Measurements from ENCODE around the gene UTP4. TPM values are rescaled to one million over a fixed set of nuclear protein-coding genes. Genes with fewer than 3 reads are reported as not detected.

UTP4 gene
- polyA plus RNA-seq (2011; rRNA removed) (59.2 and 60.7 TPM in 2 replicates), polyA minus RNA-seq (2011; rRNA and poly(A)+ RNA removed) (57.5 and 73.5 TPM in 2 replicates)

DNA sequence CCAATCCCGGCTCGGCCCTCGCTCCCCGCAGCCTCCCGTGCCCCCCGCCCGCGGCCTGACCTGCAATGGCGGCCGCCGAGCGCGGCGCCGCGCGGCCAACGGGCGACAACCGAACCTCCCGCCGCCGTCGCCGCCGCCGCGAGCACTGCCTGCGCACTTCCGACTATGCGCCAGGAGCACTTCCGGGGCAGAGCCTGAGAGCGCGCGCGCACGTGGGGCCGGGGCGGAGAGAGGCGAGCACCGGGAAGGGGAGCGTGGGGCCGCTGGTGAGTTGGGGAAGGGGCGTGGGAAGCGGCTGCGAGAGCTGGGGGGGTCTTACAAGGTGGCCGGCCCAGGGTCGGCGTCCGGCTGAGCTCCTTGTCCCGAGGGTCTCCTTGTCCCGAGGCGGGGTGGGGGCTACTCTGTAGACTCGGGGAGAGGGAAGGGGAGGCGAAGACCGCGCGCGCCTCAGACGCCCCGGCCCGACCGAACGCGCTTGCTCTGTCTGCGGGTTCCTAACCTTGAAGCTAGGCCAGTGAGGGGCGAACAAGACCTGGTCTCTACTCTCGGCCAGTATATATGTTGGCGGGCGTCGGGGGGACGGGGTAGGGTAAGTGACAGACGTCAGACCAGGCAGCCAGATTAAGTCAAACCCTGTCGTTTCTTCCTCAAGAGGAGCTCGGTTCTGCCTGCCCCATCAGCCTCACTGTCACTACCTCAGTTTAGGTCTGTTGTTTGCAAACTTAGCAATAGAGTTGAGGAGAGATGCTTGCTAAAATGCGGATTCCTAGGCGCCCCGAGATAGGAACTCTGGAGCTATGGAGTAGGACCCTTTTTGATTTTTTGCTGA, at the start of gene UTP4, which contains the start of gene CHTF8:
Gene UTP4 (plus strand): TSS at position 226 of the 829 bp plus-strand sequence. CDS start 811 bp downstream, outside the sequence.
Gene CHTF8 (minus strand): TSS at position 165 of the 829 bp plus-strand sequence. CDS start 11,130 bp downstream, outside the sequence.
- Histone ChIP-seq H3K27me3 (ENCODE audit: control insufficient read depth, insufficient read depth, low read length) (no peaks in the 10 kb centered on the region), H3K36me3 (ENCODE audit: control insufficient read depth, insufficient read depth, low read length) (no peaks in the 10 kb centered on the region), H3K4me3 (ENCODE audit: low read depth, low read length) (peak within 1 kb of the TSS; percentile 98)
- POLR2A ChIA-PET, result interaction anchor here (0.6 kb wide), 2 partner anchors 35 to 309 kb away, joined by 4 to 15 read pairs; no protein-coding TSS in a partner anchor
- DNase-seq (ENCODE audit: low read depth), result no peak
- TF ChIP-seq, protein P1, sequence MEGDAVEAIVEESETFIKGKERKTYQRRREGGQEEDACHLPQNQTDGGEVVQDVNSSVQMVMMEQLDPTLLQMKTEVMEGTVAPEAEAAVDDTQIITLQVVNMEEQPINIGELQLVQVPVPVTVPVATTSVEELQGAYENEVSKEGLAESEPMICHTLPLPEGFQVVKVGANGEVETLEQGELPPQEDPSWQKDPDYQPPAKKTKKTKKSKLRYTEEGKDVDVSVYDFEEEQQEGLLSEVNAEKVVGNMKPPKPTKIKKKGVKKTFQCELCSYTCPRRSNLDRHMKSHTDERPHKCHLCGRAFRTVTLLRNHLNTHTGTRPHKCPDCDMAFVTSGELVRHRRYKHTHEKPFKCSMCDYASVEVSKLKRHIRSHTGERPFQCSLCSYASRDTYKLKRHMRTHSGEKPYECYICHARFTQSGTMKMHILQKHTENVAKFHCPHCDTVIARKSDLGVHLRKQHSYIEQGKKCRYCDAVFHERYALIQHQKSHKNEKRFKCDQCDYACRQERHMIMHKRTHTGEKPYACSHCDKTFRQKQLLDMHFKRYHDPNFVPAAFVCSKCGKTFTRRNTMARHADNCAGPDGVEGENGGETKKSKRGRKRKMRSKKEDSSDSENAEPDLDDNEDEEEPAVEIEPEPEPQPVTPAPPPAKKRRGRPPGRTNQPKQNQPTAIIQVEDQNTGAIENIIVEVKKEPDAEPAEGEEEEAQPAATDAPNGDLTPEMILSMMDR (IDR thresholded peaks at IDR 0.05; ENCODE audit: insufficient read depth, low read depth, low read length), result no peak
- CTCF ChIA-PET, result interaction anchor here (0.6 to 2.4 kb wide), 7 partner anchors 9 to 605 kb away, joined by 3 to 7 read pairs (median 4); no protein-coding TSS in a partner anchor

DNA sequence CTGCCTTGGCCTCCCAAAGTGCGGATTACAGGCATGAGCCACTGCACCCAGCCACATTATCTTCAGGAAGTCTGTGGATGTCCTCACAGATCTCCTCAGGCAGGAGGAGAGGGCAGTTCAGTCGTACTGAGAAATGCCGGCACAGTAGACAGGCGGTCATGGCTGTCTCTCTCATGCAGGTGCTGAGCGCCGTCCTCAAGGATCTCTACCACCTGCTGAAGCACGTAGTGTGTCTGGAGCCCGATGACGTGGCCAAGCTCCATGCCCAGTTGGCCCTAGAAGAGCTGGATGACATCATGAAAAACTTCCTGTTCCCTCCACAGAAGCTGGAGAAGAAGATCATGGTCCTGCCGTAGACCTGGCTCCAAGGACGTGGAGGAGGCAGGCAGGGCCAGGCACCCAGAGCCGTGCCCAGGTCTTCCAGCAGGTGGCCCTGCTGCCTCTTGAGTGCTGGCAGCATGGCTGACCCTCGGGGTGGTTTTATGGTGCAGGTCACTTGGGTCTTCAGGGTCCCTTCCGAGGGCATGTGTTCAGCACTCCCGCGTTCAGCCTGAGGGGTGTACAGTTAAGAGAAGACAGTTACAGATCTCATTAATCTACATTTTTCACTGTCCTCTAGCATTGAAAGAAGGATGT, 49.0 kb upstream of the UTP4 start:
- Histone ChIP-seq H3K36me3 (ENCODE audit: control insufficient read depth, insufficient read depth, low read length) (no peaks in the 10 kb centered on the region), H3K27me3 (ENCODE audit: control insufficient read depth, insufficient read depth, low read length) (no peaks in the 10 kb centered on the region), H3K4me3 (ENCODE audit: low read depth, low read length) (no peak overlapping the region)
- CTCF ChIA-PET, result no interaction called here
- POLR2A ChIA-PET, result no interaction called here
- no peak for DNase-seq (ENCODE audit: low read depth)
- TF ChIP-seq, protein P1 (IDR thresholded peaks at IDR 0.05; ENCODE audit: insufficient read depth, low read depth, low read length), result no peak

DNA sequence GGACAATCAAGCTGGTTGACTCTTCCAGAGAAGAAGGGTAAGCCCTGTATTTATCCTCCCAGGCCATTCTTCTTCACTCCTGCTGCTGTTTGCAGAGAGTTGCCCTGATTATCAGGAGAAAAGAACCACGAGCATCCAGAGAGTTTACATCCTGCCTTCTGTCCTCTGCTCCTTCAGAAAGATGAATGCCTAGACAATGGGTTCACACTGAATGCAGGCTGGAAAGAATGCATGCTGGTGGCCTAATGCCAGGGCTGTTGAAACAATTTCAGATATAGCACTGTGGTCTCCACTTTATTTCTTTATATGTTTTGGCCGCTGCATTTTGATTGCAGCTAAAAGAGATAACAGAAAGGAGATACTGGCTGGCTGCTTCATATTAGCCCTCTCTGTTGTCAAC, 48.2 kb upstream of the UTP4 start:
- Histone ChIP-seq H3K4me3 (ENCODE audit: low read depth, low read length) (no peak overlapping the region), H3K36me3 (ENCODE audit: control insufficient read depth, insufficient read depth, low read length) (no peaks in the 10 kb centered on the region), H3K27me3 (ENCODE audit: control insufficient read depth, insufficient read depth, low read length) (no peaks in the 10 kb centered on the region)
- TF ChIP-seq, protein P1 (IDR thresholded peaks at IDR 0.05; ENCODE audit: insufficient read depth, low read depth, low read length), result no peak
- ChIA-PET CTCF (no interaction called here), POLR2A (no interaction called here)
- no peak for DNase-seq (ENCODE audit: low read depth)

DNA sequence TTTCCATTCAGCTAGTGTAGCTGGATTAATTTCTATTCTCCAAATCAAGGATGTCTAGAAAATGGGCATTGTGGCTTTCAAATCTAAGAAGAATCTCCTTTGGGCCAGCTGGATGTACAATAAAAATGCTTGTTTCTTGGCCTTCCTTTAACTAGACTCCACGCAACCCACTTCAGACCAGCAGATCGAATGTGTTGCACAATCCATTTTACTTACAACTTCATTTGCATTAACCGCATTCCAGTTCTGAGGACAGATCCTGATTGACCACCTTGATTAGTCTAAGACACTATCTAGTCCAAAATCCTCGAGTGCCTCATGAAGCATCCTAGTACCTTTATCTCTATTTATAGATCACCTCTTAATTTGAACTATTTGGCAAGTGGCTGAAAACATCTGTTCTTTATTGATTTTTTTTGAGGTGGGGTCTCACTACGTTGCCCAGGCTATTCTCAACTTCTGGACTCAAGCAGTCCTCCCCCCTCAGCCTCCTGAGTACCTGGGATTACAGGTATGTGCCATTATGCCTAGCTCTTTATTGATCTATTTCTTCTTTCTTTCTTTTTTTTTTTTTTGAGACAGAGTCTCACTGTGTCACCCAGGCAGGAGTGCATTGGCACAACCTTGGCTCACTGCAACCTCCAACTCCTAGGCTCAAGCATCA, 47.3 kb upstream of the UTP4 start:
- ChIA-PET POLR2A (no interaction called here), CTCF (interaction anchor here (1.4 kb wide), 1 partner anchor 27 kb away, joined by 5 read pairs; no protein-coding TSS in a partner anchor)
- Histone ChIP-seq H3K4me3 (ENCODE audit: low read depth, low read length) (no peak overlapping the region), H3K27me3 (ENCODE audit: control insufficient read depth, insufficient read depth, low read length) (no peaks in the 10 kb centered on the region), H3K36me3 (ENCODE audit: control insufficient read depth, insufficient read depth, low read length) (no peaks in the 10 kb centered on the region)
- no peak for DNase-seq (ENCODE audit: low read depth)
- TF ChIP-seq, protein P1 (IDR thresholded peaks at IDR 0.05; ENCODE audit: insufficient read depth, low read depth, low read length), result no peak

Data from BJ (cell line).